NCI-H526 (cell line): ENCODE data around the gene GNAS.
"Not testable (repeated sequence)": the region's sequence is repeated elsewhere in the genome, so short reads cannot be mapped to it uniquely, and the experiment has no call there.

Source experiments
- DNase-seq, 2 experiments: peaks; one replicate each; lab custom pipeline; 2025; lab: John Stamatoyannopoulos, UW

The GNAS gene

GRCh38 chr20:58927490-58928061, 75.1 kb downstream of the GNAS start:
- no peak for DNase-seq

GRCh38 chr20:58930496-58930895, 78.0 kb downstream of the GNAS start:
- no peak for DNase-seq

- no peak for DNase-seq
These were observed 79.7 kb downstream of the GNAS start for GRCh38 chr20:58932170-58932569.

DNA sequence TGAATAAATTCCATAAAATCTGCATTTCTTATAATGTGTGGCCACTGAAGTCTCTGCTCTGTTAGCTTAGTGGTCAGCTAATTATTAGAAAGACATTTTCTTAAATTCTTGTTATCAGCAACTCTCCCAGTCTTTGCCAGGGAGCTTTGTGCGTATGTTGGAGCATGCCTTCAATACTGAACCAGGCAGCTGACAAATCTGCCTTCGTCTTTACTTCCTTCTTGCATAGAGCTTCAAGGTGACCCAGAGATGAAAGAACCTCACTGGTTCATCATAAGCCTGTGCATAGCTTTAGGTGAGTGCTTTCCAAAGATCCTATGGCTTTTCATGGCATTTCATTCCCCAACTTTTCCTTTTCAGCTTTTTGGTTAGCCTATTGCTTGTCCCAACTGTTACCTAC, 85.6 kb downstream of the GNAS start:
- DNase-seq, result no peak

DNA sequence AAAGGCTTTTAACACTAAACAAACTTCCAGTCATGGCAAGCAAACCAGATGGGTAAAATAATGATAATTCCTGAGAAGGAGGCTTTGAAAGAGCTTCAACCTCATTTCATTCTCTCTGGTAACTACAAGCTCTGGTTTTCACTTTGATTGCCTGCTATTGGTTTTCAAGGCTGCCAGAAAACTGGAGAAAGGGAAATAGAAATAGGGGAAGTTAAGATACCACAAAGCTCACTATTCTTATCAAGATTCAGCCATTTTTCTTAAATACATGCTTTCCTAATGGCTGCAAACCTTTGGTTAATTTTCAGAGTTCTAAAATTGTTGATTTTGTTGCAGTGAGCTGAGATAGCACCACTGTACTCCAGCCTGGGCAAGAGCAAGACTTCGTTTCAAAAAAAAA, 86.0 kb downstream of the GNAS start:
- no peak for DNase-seq

DNA sequence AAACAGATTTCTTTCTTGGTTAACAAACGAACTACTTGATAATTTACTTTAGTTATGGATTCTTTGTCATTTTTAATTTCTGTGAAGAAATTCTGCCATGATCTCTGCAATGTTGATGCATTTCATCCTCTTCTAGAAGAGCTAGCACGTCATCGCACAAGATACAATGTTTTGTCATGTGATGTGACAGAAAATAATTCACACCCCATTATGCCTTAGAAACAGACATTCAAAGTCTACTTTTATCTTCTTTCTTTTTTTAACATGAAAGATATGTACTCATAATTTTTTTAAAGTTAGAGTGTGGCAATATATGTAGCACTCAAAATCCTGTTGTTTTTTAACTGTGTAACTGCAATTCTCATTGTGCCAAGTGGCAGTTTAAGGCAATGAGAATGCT, 89.0 kb downstream of the GNAS start:
- DNase-seq, result no peak

DNA sequence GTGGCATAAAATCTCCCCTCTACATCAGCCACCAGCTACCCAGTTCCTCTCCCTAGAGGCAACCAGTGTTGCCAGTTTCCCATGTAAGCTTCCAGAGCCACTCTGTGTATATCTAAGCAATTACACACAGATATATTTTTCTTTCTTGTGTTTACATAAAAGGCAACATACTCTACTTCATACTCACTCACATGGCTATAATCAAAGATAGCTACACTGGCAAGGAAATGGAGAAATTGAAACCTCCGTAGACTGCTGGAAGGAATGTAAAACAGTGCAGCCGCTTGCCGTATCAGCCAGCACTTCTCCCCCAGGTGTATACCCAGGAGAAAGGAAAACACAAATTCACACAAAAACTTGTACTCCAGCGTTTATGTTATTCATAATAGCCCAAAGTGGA, 90.0 kb downstream of the GNAS start:
- DNase-seq, result no peak

- no peak for DNase-seq
These were observed 92.1 kb downstream of the GNAS start for GRCh38 chr20:58944610-58945009.

DNA sequence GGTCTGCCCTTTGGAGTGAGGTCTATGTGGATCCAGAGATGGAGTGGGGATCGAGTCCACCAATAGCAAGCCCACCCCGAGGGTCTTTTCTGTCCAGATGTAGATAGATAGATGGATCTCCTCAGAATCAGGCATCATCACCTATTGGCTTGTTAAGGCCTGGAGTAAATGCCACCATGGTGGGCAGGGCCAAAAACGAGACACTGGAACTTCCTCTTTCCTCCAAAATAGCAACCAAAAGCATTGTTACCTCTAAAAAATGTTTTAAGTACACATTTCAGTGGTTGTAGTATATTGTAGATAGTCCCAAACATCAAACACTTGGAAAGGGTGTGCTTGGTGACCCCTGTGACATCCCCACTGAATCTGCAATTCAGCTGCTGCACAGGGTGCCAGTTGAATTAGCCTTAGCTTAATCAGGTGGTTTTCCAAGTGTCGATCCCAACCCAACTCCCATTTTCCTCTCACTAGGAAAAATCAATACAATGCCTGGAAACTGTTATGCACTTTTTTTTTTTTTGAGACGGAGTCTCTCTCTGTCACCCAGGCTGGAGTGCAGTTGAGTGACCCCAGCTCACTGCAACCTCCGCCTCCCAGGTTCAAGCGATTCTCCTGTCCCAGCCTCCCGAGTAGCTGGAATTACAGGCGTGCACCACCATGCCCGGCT, 93.6 kb downstream of the GNAS start:
- DNase-seq, result no peak

DNA sequence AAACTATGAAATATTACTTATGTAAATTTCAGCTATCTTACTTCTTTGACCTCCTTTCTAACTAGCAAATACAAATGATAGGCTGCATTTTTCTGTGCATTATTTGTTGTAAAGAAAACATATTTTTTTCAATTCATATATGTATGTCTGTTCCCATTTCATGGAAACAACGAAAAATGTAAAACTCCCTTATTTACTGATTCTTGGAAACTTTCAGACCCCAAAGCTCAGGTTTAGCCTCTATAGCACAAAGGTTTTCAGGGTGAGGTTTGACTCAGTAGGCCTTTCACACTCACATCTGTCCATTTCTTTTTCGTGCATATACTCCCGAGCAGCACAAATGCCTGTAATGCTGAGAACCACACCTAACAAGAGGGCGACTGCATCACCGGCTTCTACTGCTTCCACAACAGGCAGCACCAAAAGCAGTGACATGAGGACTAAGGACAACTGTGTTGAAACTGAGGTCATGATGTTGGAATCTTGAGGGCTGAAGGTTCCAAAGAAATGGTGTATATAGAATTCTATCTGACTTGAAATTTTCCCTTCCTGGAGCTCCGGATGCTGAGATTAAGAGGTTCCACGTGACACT, 95.4 kb downstream of the GNAS start:
- not testable (repeated sequence) for DNase-seq

DNA sequence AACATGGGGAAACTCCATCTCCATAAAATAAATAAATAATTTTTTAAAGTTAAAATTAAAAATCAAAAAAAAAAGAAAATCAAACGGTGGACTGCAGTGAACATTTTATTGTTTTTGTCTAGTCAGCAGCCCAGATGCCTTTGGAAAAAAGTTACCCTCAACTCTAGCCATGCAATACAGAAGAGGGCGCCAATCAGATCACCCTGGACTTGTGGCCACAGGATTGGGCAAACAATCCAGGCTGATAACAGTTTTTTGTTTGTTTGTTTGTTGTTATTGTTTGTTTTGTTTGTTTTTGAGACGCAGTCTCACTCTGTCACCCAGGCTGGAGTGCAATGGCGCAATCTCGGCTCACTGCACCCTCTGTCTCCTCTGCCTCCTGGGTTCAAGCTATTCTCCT, 98.1 kb downstream of the GNAS start:
- DNase-seq, result no peak

- DNase-seq, result no peak
These were observed 100.5 kb downstream of the GNAS start for GRCh38 chr20:58953050-58953449.

GRCh38 chr20:58956078-58956477, 103.6 kb downstream of the GNAS start:
- no peak for DNase-seq

DNA sequence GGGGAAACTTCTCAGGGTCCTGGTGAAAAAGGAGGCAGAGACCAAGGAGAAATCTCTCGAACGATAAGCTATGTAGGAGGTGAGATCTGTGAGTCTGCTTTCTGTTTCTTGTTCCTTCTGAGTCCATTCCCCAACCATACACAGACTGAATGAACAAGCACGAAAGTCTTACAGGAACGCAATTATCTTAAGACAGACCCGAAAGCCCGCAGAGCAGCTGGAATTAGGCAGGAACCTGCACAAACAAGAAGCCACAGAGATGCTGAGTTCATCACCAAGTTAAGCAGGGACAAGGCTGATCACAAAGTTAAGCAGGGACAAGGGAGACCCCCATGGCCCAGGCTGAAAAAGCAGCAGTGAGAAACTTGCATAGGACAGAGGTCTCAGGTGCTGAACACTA, 107.1 kb downstream of the GNAS start:
- DNase-seq, result no peak
